AG20443 (cell line): Measurements from ENCODE around the gene SLC26A8.
"Not testable (repeated sequence)": the region's sequence is repeated elsewhere in the genome, so short reads cannot be mapped to it uniquely, and the experiment has no call there.

Experiments
- DNase-seq: peaks from one replicate; pipeline ENCODE4 v3.0.0; 2012; ENCODE audit warnings: low spot score, mixed read lengths

The SLC26A8 gene

GRCh38 chr6:36050947-36051710 lies 26.7 kb upstream of the SLC26A8 start:
- DNase-seq, result no peak

- no peak for DNase-seq
These were observed 25.9 kb upstream of the SLC26A8 start for GRCh38 chr6:36050305-36050704.

DNA sequence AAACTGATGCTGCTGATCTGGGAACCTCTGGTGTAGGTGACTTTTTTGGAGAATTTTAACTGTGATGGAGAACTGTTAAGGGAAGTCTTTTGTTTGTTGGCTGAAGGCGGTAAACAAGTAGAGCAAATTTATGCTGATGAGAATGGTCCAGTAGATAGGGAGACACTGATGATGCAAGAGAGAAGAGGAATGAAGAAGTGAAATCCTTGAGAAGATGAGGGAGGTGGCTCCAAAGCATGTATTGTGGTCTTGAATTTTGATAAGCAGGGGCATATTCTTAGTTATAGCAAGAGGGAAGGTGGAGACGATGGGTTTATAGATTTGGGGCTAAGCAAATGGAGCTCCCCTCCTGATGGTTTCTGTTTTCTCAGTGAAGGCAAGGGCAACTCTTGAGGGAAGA lies 25.1 kb upstream of the SLC26A8 start:
- no peak for DNase-seq

DNA sequence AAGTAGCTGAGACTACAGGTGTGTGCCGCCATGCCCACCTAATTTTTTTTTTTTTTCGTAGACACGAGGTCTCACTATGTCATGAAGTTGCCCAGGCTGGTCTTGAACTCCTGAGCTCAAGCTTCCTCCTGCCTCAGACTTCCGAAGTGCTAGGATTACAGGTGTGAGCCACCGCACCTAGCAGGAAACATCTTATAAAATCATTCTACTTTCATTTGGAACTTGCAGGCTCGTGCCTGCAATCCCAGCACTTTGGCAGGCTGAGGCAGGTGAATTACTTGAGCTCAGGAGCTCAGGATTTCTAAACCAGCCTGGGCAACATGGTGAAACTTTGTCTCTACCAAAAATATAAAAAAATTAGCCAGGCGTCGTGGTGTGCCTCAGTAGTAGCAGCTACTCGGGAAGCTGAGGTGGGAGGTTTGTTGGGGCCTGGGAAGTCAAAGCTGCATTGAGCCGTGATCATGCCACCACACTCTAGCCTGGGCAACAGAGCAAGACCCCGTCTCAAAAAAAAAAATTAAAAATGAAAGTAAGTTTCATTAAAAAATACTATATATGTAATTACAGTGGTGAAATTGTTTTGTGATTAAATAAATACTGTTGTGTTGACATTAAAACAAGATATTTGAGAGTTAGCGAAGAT lies 18.3 kb upstream of the SLC26A8 start:
- DNase-seq, result no peak

- DNase-seq, result no peak
These were observed 16.5 kb upstream of the SLC26A8 start for GRCh38 chr6:36040958-36041357.

DNA sequence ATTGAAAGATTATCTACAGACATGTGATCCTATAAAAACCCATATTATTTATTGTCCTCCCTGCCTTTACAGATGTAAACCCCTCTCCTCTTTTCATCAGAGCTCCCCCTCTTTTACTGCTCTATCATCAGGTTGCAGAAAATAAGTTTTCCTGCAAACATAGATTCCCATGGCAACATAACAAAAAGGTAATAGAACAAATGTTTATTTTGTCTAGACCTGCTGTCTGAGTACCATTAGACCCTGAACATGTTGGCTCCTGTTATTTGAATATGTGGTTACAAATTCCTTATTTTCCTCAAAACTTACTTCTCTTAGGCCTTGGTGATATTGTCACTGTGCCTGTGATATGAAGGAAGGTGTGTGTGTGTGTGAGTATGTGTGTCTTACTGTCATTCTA lies 14.7 kb upstream of the SLC26A8 start:
- DNase-seq, result no peak

DNA sequence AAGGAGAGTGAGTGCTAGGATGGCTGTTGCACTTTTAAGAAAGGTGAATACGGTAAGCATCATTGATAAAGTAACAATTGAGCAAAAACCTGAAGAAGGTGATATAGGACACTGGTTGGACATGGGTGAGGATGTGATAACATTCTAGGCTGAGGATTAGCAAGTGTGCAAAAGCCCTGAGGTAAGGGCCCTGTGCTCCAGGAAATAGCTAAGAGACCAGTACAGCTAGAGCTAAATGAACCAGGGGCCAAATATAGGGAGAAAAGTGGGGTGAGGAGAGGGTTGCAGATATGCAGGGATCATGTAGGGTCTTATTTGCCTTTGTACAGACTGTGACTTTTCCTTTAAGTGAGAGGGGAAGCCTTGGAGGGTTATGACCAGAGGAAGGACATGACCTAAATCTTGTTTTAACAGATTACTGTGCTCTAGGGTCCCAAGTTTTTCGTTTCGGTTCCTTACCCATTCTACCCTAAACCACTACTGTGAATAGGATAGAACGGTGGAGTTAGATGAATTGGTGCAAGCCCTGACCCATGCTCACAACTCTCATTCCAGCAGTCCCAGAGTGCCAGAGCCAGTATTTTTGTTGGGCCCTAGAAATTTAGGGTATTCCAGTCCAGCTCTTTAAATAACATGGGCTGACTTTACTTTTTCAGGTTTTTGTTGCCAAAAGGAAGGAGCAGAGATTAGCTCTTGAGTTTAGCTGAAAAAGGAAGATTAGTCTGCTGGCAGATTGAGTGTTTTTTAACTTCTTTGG lies 13.9 kb upstream of the SLC26A8 start:
- no peak for DNase-seq

DNA sequence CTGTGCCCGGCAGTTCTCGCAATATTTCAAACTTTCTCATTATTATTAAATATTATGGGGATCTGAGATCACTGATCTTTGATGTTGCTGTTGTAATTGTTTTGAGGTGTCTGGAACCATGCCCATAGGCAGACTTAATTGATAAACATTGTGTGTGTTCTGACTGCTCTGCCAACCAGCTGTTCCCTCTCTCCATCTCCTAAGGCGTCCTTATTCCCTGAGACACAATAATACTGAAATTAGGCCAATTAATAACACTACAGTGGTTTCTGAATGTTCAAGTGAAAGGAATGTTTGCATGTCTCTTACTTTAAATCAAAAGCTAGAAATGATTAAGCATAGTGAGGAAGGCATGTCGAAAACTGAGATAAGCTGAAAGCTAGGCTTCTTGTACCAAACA lies 10.8 kb upstream of the SLC26A8 start:
- DNase-seq, result no peak

- DNase-seq, result no peak
These were observed 10.0 kb upstream of the SLC26A8 start for GRCh38 chr6:36034441-36034840.

GRCh38 chr6:36033935-36034334 lies 9.5 kb upstream of the SLC26A8 start:
- DNase-seq, result no peak

- not testable (repeated sequence) for DNase-seq
These were observed 8.7 kb upstream of the SLC26A8 start for GRCh38 chr6:36033144-36033543.

- no peak for DNase-seq
These were observed 7.8 kb upstream of the SLC26A8 start for GRCh38 chr6:36032261-36032660.

- peak; percentile 56 for DNase-seq
These were observed 5.0 kb upstream of the SLC26A8 start for GRCh38 chr6:36029464-36029863.

GRCh38 chr6:36028877-36029324 lies 4.5 kb upstream of the SLC26A8 start:
- peak; percentile 47 for DNase-seq

DNA sequence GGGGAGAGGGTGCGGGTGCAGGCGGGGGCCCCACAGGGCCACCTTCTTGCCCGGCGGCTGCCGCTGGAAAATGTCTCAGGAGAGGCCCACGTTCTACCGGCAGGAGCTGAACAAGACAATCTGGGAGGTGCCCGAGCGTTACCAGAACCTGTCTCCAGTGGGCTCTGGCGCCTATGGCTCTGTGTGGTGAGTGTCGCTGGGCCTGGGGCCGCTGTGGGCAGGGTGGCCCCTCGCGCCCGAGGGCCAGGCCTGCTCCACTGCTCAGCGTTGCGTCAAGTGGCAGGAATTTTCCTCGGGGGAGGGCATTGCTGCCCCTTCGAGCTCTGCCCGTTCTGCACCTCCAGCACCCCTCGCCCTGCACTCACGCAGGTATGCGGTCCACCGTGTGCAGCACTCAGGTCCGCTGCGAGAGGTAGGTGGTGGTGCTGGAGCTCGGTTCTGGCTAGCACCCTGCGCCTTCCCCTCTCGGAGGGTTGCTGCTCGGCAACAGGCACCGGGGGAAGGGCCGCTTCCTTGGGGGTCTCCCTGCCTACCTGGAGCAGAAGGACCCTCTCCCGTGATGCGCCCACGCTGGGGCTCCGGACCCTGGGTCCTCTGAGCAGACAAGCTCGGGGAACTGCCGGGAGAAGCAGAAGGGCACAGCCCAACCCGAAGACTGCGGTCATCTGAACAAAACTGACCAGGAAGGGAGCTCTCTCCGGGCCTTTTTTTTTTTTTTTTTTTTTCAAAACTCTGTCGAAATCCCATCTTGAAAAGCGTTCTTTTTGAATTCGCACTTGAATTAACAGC lies 3.8 kb upstream of the SLC26A8 start:
- peak; percentile 26 for DNase-seq

DNA sequence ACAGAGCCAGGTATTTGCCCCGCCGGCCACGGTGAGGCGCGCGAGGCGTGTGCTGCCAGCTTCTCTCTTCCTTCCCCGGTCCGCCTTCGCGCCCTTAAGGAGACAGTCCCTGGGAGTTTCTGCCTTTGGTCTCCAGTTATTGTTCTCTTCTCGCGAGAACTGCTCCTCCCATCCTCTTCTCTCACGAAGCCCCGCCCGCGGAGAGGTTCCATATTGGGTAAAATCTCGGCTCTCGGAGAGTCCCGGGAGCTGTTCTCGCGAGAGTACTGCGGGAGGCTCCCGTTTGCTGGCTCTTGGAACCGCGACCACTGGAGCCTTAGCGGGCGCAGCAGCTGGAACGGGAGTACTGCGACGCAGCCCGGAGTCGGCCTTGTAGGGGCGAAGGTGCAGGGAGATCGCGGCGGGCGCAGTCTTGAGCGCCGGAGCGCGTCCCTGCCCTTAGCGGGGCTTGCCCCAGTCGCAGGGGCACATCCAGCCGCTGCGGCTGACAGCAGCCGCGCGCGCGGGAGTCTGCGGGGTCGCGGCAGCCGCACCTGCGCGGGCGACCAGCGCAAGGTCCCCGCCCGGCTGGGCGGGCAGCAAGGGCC lies 3.2 kb upstream of the SLC26A8 start, which contains the start of gene MAPK14:
TSS of gene MAPK14 (plus strand) at position 308 of the 587 bp plus-strand sequence. CDS start 350 bp downstream, outside the sequence.
- DNase-seq, result peak; percentile 96

- no peak for DNase-seq
These were observed 1.5 kb upstream of the SLC26A8 start for GRCh38 chr6:36025932-36026327.

DNA sequence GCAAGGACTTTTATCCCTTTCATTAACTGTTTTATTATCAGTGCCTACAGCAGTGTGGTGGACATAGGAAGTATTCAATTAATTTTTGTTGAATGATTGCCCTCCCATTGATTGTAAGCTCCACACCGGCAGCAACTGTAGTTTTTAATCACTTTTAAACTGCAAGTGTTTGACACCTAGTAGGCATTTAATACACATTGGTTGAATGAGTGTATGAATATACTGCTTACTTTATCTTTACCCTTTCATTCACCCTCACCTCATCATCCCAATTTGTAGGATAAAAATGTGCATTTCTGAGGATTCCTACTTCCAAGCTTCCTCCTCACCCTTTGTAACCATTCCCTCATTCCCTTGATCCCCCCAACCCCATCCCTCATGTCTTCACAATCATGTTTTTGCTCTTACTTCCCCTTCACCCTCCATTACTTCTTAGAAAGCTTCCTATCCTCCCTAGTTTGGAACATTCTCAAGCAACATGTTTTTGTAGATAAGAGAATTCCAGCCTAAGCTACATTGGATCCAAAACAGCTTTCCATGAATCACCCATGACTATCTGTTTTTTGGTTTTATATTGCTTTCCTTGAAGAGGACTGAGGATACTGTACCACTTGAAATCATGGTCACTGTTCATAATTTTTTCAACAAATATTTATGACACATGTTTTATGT lies 955 bp upstream of the SLC26A8 start:
- peak; percentile 34 for DNase-seq

DNA sequence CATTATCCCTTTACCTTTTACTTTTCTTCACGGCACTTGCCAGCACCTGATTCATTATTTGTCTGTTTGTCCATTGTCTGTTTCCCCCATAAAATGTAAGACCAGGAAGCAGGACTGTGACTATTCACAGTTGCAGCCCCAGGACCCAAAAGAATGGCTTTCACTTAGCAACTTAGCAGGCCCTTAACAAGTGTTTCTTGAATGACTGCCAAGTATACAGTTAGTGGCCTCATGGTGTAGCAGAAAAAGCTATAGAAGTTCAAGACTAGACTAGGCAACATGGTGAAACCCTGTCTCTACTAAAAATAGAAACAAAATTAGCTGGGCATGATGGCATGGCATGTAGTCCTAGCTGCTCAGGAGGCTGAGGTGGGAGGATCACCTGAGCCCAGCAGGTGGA lies 4.3 kb downstream of the SLC26A8 start:
- no peak for DNase-seq

DNA sequence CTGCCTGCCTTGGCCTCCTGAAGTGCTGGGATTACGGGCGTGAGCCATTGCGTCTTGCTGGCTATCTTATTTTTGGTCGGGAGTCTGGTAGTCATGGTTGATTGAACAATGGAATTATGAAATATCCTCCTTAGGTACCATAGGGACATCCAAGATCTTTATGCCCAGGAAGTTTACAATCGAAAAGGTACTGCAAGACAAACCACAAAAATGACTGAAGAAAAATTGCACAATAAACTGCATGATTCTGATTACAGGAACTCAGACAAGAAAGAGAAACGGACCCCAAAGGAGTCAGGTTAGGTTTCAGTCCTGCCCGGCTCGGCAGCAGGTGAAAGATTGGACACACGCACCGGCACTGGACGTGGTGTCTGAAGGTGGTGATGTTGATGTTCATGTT lies 5.3 kb downstream of the SLC26A8 start:
- no peak for DNase-seq

- no peak for DNase-seq
These were observed 6.1 kb downstream of the SLC26A8 start for GRCh38 chr6:36018339-36018738.
